GM18498 (cell line): ENCODE data around the gene MARCHF7.
"Not testable (repeated sequence)": the region's sequence is repeated elsewhere in the genome, so short reads cannot be mapped to it uniquely, and the experiment has no call there.

Source experiments
- ATAC-seq: cut with Tn5 transposase; IDR thresholded peaks from one replicate; pipeline ENCODE4 v1.9.1; 2021; ENCODE audit warnings: mild to moderate bottlenecking, moderate library complexity; ENCODE audit not compliant: unreplicated experiment

Gene MARCHF7

GRCh38 chr2:159716409-159716808, 4.1 kb downstream of the MARCHF7 start:
- not testable (repeated sequence) for ATAC-seq

GRCh38 chr2:159716857-159717256, 4.6 kb downstream of the MARCHF7 start:
- ATAC-seq, result no peak

- ATAC-seq, result no peak
These were observed 8.4 kb downstream of the MARCHF7 start for GRCh38 chr2:159720676-159721075.

DNA sequence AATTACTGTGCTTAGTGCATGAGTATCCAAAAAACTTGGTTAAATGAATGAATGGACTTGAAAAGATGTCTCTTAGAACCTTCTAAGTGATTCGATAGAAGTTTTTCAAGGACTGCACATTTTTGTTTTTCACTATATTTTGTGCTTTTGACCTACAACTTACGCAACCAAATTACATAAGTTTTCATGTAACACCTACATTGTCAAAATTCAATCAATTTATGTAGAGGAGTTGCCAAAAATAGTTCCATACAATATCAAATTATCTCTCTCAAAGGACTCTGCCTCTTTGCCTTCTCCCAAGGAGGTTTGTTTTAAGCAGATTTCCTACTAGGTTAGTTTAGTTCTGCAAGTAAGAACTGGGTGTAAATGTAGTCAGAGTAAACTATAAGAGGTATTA, 10.3 kb downstream of the MARCHF7 start:
- no peak for ATAC-seq

- ATAC-seq, result not testable (repeated sequence)
These were observed 12.7 kb downstream of the MARCHF7 start for GRCh38 chr2:159724795-159725572.

DNA sequence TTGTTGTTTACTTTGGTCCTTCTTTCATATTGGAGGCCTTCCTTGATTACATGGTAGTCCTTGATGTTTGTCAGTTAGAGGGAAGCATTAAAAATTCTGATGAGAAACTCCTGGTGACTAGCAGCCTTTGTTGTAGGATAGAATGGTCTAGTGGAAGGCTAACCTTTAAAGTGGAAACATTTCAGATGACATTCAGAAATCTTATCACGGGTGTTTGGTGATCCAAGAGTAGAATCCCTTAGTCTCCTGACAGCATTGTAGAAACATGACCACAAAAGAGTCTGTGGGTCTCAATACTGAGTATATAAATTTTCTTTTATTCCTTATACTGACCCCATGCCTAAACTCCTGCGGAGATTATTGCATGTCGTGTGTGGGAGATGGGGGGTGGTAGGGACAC, 13.4 kb downstream of the MARCHF7 start:
- no peak for ATAC-seq

- ATAC-seq, result no peak
These were observed 16.3 kb downstream of the MARCHF7 start for GRCh38 chr2:159728629-159729028.

- ATAC-seq, result no peak
These were observed 23.3 kb downstream of the MARCHF7 start for GRCh38 chr2:159735648-159736047.

DNA sequence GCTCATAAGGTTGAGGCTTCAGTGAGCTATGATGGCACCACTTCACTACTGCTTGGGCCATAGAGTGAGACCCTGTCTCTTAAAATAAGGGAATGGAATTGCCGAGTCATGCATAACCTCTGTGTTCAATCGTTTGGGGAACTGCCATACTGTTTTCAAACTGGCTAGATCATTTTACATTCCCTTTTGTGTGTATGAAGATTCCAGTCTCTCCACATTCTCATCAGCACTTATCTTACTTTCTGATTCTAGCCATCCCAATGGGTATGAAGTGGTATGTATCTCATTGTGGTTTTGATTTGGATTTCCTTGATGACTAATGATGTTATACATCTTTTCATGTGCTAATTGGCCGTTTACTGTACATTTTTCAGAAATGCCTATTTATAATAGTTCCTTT, 23.7 kb downstream of the MARCHF7 start:
- ATAC-seq, result no peak

GRCh38 chr2:159737292-159737916, 25.1 kb downstream of the MARCHF7 start:
- no peak for ATAC-seq

- no peak for ATAC-seq
These were observed 25.6 kb downstream of the MARCHF7 start for GRCh38 chr2:159737917-159738296.

GRCh38 chr2:159738509-159739390, 26.4 kb downstream of the MARCHF7 start:
- no peak for ATAC-seq

GRCh38 chr2:159742846-159743245, 30.5 kb downstream of the MARCHF7 start:
- no peak for ATAC-seq

- no peak for ATAC-seq
These were observed 32.1 kb downstream of the MARCHF7 start for GRCh38 chr2:159744363-159744762.

GRCh38 chr2:159745237-159745636, 32.9 kb downstream of the MARCHF7 start:
- ATAC-seq, result not testable (repeated sequence)

DNA sequence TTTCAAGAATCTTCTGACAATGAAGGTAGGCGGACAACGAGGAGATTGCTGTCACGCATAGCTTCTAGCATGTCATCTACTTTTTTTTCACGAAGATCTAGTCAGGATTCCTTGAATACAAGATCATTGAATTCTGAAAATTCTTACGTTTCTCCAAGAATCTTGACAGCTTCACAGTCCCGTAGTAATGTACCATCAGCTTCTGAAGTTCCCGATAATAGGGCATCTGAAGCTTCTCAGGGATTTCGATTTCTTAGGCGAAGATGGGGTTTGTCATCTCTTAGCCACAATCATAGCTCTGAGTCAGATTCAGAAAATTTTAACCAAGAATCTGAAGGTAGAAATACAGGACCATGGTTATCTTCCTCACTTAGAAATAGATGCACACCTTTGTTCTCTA, 35.8 kb downstream of the MARCHF7 start:
- ATAC-seq, result no peak

GRCh38 chr2:159750873-159751272, 38.6 kb downstream of the MARCHF7 start:
- no peak for ATAC-seq

GRCh38 chr2:159753797-159754196, 41.5 kb downstream of the MARCHF7 start:
- no peak for ATAC-seq

GRCh38 chr2:159755014-159755413, 42.7 kb downstream of the MARCHF7 start:
- ATAC-seq, result no peak

- no peak for ATAC-seq
These were observed 43.5 kb downstream of the MARCHF7 start for GRCh38 chr2:159755788-159756187.

- ATAC-seq, result no peak
These were observed 45.9 kb downstream of the MARCHF7 start for GRCh38 chr2:159758239-159758638.

DNA sequence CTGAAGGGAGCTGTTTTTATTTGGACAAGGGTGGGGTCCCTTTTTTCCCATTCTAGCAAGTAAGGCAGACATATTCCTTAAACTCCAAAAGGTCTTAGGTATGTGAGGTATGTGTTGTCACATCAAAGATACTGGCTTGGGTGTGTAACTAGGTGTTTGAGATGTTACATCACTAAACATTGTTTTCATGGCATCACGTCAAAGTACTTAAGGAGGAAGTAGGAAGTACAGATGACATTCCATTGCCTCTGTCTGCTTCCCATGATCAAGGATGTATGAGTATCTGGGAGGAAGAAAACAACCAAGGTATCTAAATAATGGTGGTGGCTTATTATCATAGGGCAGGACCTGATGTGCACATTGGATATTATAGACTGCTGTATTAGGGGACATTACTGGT, 46.4 kb downstream of the MARCHF7 start:
- ATAC-seq, result no peak
